GM06990 (cell line): ENCODE measurements around the gene IGFN1.

Experiments used
- DNase-seq: peaks from one replicate; pipeline ENCODE4 v3.0.0-alpha.2; 2011; ENCODE audit not compliant: insufficient read length; ENCODE audit errors: extremely low read depth
- H3K27me3 ChIP-seq: replicated peaks from 2 replicates; pipeline ENCODE4 v1.6.0; 2011; ENCODE audit warnings: low read length; ENCODE audit not compliant: control insufficient read depth, insufficient read depth
- H3K36me3 ChIP-seq: 2 replicates; pipeline ENCODE4 v1.5.1; 2011; ENCODE audit warnings: low read length; ENCODE audit not compliant: control insufficient read depth, insufficient read depth
- H3K4me3 ChIP-seq: replicated peaks from 2 replicates; pipeline ENCODE4 v1.5.1; 2011; ENCODE audit warnings: low read depth, mild to moderate bottlenecking, control low read depth, low read length
- TF ChIP-seq, protein P1 (sequence below): IDR thresholded peaks from 2 replicates; pipeline ENCODE4 v1.5.1; 2011; ENCODE audit warnings: low read length, control low read depth, mild to moderate bottlenecking, inconsistent platforms; ENCODE audit not compliant: insufficient read depth, poor library complexity, severe bottlenecking

IGFN1 gene

DNA sequence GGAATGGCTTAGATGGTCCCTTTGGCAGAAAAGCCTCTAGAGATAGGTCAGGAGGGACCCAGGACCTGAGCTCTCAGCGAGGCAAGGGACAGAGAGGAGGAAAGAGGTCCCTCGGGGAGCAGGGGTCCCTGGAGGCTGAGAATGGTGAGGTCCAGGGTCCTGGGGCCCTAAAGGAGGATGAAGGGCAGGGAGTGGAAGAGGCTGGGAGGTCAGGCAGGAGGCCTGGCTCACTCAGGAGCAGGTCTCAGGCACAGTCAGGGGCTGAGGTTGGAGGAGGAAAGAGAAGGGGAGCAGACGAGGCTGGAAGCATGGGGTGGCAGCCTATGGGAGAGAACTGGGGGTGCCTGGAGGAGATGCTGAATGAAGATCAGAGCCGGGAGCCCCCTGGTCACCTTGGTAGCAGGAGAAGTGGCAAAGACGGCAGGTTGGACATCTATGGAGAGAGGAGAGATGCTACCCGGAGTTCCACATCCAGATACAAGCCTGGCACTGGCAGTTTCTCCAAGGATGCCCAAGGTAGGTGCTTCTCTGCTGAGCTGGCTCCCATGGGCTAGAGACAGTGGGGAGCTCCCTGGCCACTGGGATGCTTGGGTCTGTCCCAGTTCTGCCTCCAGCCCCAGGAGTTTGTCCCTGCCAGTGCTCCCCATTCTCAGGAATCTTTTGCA is 22.6 kb downstream of the IGFN1 start:
- no peak overlapping the region for H3K4me3 ChIP-seq
- TF ChIP-seq, protein P1, sequence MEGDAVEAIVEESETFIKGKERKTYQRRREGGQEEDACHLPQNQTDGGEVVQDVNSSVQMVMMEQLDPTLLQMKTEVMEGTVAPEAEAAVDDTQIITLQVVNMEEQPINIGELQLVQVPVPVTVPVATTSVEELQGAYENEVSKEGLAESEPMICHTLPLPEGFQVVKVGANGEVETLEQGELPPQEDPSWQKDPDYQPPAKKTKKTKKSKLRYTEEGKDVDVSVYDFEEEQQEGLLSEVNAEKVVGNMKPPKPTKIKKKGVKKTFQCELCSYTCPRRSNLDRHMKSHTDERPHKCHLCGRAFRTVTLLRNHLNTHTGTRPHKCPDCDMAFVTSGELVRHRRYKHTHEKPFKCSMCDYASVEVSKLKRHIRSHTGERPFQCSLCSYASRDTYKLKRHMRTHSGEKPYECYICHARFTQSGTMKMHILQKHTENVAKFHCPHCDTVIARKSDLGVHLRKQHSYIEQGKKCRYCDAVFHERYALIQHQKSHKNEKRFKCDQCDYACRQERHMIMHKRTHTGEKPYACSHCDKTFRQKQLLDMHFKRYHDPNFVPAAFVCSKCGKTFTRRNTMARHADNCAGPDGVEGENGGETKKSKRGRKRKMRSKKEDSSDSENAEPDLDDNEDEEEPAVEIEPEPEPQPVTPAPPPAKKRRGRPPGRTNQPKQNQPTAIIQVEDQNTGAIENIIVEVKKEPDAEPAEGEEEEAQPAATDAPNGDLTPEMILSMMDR, result no peak
- H3K36me3 ChIP-seq, result no peaks in the 10 kb centered on the region
- peaks cover 2% of the 10 kb centered on the region for H3K27me3 ChIP-seq
- DNase-seq, result no peak

DNA sequence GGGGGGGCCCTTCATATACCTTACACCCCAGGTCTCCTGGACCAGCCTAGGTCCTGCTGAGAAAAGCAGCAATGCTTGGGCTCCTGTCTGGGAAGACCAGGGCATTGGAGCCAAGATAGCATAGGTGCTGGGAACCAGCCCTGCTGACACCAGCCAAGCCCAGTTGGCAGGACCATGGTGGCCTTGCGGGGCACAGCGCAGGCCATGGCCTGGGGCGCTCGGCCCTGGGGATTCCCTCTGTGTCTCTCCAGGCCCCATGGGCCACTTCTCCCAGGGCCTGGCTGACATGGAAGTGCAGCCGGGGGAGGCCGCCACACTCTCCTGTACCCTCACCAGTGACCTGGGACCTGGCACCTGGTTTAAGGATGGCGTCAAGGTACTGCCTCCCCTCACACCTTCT is 23.3 kb downstream of the IGFN1 start:
- TF ChIP-seq, protein P1, result no peak
- no peak overlapping the region for H3K4me3 ChIP-seq
- peaks cover 2% of the 10 kb centered on the region for H3K27me3 ChIP-seq
- no peak for DNase-seq
- H3K36me3 ChIP-seq, result no peaks in the 10 kb centered on the region

DNA sequence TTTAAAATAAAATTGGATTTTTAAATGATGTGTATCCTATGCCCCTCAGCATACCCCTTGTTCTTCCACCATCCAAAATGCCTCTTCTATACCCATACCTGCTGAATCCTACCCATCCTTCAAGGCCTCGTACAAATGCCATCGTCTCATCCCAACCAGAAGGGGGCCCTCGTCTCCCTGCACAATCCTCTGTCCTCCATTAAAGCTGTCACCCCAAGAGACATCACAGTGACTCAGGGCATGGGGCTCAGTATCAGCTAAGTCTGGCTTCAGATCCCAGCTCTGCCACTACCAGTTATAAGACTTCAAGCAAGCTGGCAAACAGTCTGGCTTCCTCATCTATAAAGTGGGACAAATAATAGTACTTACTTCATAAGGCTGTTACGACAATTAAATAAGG is 23.8 kb downstream of the IGFN1 start:
- peaks cover 2% of the 10 kb centered on the region for H3K27me3 ChIP-seq
- no peak for DNase-seq
- no peaks in the 10 kb centered on the region for H3K36me3 ChIP-seq
- H3K4me3 ChIP-seq, result no peak overlapping the region
- TF ChIP-seq, protein P1, result peak; percentile 27

DNA sequence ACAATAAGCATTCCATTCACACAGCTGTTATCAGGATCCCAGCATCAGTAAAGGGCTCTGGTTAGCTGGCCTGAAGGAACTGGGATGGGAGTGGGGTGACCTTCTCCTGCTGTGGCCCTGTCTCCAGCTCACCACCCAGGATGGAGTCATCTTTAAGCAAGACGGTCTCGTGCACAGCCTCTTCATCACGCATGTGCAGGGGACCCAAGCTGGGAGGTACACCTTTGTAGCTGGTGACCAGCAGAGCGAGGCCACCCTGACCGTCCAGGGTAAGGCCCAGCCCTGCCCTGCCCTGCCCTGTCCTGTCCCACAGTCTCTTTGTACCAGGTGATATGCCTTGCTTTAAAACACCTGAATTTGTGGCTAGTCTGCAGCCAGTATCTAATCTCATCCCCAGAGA is 24.3 kb downstream of the IGFN1 start:
- H3K36me3 ChIP-seq, result no peaks in the 10 kb centered on the region
- TF ChIP-seq, protein P1, result no peak
- no peak overlapping the region for H3K4me3 ChIP-seq
- H3K27me3 ChIP-seq, result peaks cover 2% of the 10 kb centered on the region
- DNase-seq, result no peak

DNA sequence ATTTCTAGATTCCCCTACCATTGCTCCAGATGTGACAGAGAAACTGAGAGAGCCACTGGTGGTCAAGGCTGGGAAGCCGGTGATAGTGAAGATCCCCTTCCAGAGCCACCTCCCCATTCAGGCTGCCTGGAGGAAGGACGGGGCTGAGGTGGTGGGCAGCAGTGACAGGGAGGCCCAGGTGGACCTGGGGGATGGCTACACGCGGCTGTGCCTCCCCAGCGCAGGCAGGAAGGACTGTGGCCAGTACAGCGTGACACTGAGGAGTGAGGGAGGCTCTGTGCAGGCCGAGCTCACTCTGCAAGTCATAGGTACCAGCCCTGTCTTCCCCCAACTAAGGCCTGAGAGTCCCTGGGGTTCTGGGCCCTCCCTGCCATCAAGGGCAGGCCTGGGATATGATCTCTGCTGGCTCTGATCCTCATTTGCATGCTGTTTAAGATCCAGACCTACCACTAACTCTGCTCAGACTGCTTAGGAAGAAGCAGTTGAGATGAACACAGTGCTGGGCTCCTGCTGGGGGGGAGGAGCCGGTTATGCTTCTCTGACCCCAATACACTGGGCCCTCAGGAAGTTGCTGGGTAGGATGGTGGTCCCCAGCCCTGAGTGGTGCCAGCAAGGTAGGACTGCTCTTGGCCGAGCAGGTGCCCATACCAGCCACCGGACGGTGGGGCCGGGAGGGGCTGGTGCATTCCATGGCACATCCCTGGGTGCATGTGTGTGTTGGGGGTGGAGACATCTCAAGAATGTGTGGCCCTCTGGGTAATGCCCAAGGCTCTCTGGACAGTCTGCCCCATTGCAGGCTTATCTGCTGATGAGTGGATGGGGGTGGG is 25.1 kb downstream of the IGFN1 start:
- no peak overlapping the region for H3K4me3 ChIP-seq
- TF ChIP-seq, protein P1, result no peak
- peaks cover 2% of the 10 kb centered on the region for H3K27me3 ChIP-seq
- DNase-seq, result no peak
- no peaks in the 10 kb centered on the region for H3K36me3 ChIP-seq
